ENCODE measurements around the gene MOGAT1.

- no peak for TF ChIP-seq GATA2 (IDR thresholded peaks at IDR 0.05; ENCODE audit: low read depth, low read length)
- TF ChIP-seq GATA3 (IDR thresholded peaks at IDR 0.05; ENCODE audit: low read depth, low read length): no peak
These were observed 43.7 kb upstream of the MOGAT1 start for GRCh38 chr2:222627764-222628163.

Measured in SH-SY5Y (cell line).